HepG2 (cell line): ENCODE measurements around the gene WDFY1. TPM values are rescaled to one million over a fixed set of nuclear protein-coding genes. Genes with fewer than 3 reads are reported as not detected.

Experiments
- CAMTA2 ChIP-seq: sonication (generic); formaldehyde crosslinking; IDR thresholded peaks from 2 replicates; pipeline ENCODE4 v1.4.0; 2020; ENCODE audit warnings: mild to moderate bottlenecking, missing genetic modification reagents, borderline replicate concordance
- NFIB ChIP-seq: sonication (generic); formaldehyde crosslinking; IDR thresholded peaks from 2 replicates; pipeline ENCODE4 v1.9.0; 2021; ENCODE audit warnings: missing genetic modification reagents, mild to moderate bottlenecking, borderline replicate concordance
- PCBP1 ChIP-seq: fragments of 200-400 bp; formaldehyde crosslinking; IDR thresholded peaks from 2 replicates; pipeline ENCODE4 v1.6.1; 2017; ENCODE audit warnings: mild to moderate bottlenecking, low read depth, low read length, borderline replicate concordance
- SATB2 ChIP-seq: sonication (generic); formaldehyde crosslinking; IDR thresholded peaks from 2 replicates; pipeline ENCODE4 v1.5.0; 2020; ENCODE audit warnings: missing genetic modification reagents
- TBP ChIP-seq: sonication (generic); formaldehyde crosslinking; IDR thresholded peaks from 2 replicates; pipeline ENCODE4 v1.5.0; 2020; ENCODE audit warnings: missing genetic modification reagents
- TCF7L2 ChIP-seq: IDR thresholded peaks from 2 replicates; pipeline ENCODE4 v1.6.1; 2011; ENCODE audit warnings: mild to moderate bottlenecking, low read depth, low read length, moderate library complexity
- ZBTB8A ChIP-seq: sonication (generic); formaldehyde crosslinking; IDR thresholded peaks from 2 replicates; pipeline ENCODE4 v1.4.0; 2020; ENCODE audit warnings: mild to moderate bottlenecking, low read depth, missing genetic modification reagents, borderline replicate concordance
- ZFP1 ChIP-seq: IDR thresholded peaks from 2 replicates; pipeline ENCODE4 v1.6.1; 2016
- ZNF205 ChIP-seq: IDR thresholded peaks from 2 replicates; pipeline ENCODE4 v1.6.1; 2018; ENCODE audit warnings: missing biosample characterization, missing genetic modification reagents
- ZNF557 ChIP-seq: sonication (generic); formaldehyde crosslinking; IDR thresholded peaks from 2 replicates; pipeline ENCODE4 v1.4.0; 2020; ENCODE audit warnings: missing genetic modification reagents
- ZNF788 ChIP-seq: sonication (generic); formaldehyde crosslinking; IDR thresholded peaks from 2 replicates; pipeline ENCODE4 v1.5.0; 2020; ENCODE audit warnings: mild to moderate bottlenecking, missing genetic modification reagents, borderline replicate concordance
- polyA plus RNA-seq, 8 experiments: library from polyadenylated mRNA; depleted of rRNA in 3 of 8; stranded (reverse) in 7 of 8; unstranded in 1 of 8; fragments of >200 nt; fragmentation: Illumina TruSeq in 4 of 8; extraction: Trizol in 4 of 8; gene quantifications; 2 replicates each; pipeline versions ENCODE4 v1.2.1 to v1.2.3, GENCODE V29; 2011 to 2016; ENCODE audit warnings: low read depth in 4 of 8, missing spikeins in 1 of 8, mixed read lengths in 1 of 8; ENCODE audit not compliant: insufficient read depth in 1 of 8
- total RNA-seq, 5 experiments: library from RNA; depleted of rRNA; stranded (reverse); fragments of >200 nt; fragmentation: Illumina TruSeq; extraction: Trizol; gene quantifications; 2 replicates each; pipeline ENCODE4 v1.2.3, GENCODE V29; 2016; ENCODE audit warnings: low read depth in 1 of 5
- TF ChIP-seq, protein P1 (sequence below): sonication (generic); formaldehyde crosslinking; IDR thresholded peaks from 2 replicates; pipeline ENCODE4 v1.8.0; 2022; ENCODE audit warnings: mild to moderate bottlenecking, missing genetic modification reagents
- TF ChIP-seq, protein P2 (sequence below): IDR thresholded peaks from 2 replicates; pipeline ENCODE4 v1.6.1; 2012; ENCODE audit warnings: low read length, improper control_type of control experiment
- TF ChIP-seq, protein P3 (sequence below): sonication (generic); formaldehyde crosslinking; IDR thresholded peaks from 2 replicates; pipeline ENCODE4 v1.5.0; 2020; ENCODE audit warnings: missing genetic modification reagents
- TF ChIP-seq, protein P4 (sequence below): sonication (generic); formaldehyde crosslinking; IDR thresholded peaks from 2 replicates; pipeline ENCODE4 v1.9.0; 2021; ENCODE audit warnings: missing genetic modification reagents, borderline replicate concordance
- TF ChIP-seq, protein P5 (sequence below): sonication (generic); formaldehyde crosslinking; IDR thresholded peaks from 2 replicates; pipeline ENCODE4 v1.4.0; 2020; ENCODE audit warnings: missing genetic modification reagents, low read depth, mild to moderate bottlenecking, borderline replicate concordance

WDFY1 gene
- total and polyA plus RNA-seq, 2 of the 13 experiments (the other 11 are each of a cell fraction or from before 2014, with no cell fraction given): 77.0 to 78.4 TPM

GRCh38 chr2:223944703-223945531, at the start of gene WDFY1 (continued):
- TF ChIP-seq, protein P1, sequence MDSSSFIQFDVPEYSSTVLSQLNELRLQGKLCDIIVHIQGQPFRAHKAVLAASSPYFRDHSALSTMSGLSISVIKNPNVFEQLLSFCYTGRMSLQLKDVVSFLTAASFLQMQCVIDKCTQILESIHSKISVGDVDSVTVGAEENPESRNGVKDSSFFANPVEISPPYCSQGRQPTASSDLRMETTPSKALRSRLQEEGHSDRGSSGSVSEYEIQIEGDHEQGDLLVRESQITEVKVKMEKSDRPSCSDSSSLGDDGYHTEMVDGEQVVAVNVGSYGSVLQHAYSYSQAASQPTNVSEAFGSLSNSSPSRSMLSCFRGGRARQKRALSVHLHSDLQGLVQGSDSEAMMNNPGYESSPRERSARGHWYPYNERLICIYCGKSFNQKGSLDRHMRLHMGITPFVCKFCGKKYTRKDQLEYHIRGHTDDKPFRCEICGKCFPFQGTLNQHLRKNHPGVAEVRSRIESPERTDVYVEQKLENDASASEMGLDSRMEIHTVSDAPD (CRISPR knock-in tag): no peak; the same call in 1 of the 2 replicates
- TF ChIP-seq, protein P2, sequence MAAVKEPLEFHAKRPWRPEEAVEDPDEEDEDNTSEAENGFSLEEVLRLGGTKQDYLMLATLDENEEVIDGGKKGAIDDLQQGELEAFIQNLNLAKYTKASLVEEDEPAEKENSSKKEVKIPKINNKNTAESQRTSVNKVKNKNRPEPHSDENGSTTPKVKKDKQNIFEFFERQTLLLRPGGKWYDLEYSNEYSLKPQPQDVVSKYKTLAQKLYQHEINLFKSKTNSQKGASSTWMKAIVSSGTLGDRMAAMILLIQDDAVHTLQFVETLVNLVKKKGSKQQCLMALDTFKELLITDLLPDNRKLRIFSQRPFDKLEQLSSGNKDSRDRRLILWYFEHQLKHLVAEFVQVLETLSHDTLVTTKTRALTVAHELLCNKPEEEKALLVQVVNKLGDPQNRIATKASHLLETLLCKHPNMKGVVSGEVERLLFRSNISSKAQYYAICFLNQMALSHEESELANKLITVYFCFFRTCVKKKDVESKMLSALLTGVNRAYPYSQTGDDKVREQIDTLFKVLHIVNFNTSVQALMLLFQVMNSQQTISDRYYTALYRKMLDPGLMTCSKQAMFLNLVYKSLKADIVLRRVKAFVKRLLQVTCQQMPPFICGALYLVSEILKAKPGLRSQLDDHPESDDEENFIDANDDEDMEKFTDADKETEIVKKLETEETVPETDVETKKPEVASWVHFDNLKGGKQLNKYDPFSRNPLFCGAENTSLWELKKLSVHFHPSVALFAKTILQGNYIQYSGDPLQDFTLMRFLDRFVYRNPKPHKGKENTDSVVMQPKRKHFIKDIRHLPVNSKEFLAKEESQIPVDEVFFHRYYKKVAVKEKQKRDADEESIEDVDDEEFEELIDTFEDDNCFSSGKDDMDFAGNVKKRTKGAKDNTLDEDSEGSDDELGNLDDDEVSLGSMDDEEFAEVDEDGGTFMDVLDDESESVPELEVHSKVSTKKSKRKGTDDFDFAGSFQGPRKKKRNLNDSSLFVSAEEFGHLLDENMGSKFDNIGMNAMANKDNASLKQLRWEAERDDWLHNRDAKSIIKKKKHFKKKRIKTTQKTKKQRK: no peak
- TF ChIP-seq TCF7L2: no peak
- peak; percentile 50; the same call in 1 of the 2 replicates for TF ChIP-seq ZFP1 (CRISPR knock-in tag)
- TF ChIP-seq, protein P3, sequence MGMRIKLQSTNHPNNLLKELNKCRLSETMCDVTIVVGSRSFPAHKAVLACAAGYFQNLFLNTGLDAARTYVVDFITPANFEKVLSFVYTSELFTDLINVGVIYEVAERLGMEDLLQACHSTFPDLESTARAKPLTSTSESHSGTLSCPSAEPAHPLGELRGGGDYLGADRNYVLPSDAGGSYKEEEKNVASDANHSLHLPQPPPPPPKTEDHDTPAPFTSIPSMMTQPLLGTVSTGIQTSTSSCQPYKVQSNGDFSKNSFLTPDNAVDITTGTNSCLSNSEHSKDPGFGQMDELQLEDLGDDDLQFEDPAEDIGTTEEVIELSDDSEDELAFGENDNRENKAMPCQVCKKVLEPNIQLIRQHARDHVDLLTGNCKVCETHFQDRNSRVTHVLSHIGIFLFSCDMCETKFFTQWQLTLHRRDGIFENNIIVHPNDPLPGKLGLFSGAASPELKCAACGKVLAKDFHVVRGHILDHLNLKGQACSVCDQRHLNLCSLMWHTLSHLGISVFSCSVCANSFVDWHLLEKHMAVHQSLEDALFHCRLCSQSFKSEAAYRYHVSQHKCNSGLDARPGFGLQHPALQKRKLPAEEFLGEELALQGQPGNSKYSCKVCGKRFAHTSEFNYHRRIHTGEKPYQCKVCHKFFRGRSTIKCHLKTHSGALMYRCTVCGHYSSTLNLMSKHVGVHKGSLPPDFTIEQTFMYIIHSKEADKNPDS: peak; percentile 81; the same call in 1 of the 2 replicates
- no peak for TF ChIP-seq TBP (CRISPR knock-in tag)
- TF ChIP-seq ZNF205 (CRISPR knock-in tag): peak; percentile 79; the same call in 1 of the 2 replicates
- TF ChIP-seq, protein P4, sequence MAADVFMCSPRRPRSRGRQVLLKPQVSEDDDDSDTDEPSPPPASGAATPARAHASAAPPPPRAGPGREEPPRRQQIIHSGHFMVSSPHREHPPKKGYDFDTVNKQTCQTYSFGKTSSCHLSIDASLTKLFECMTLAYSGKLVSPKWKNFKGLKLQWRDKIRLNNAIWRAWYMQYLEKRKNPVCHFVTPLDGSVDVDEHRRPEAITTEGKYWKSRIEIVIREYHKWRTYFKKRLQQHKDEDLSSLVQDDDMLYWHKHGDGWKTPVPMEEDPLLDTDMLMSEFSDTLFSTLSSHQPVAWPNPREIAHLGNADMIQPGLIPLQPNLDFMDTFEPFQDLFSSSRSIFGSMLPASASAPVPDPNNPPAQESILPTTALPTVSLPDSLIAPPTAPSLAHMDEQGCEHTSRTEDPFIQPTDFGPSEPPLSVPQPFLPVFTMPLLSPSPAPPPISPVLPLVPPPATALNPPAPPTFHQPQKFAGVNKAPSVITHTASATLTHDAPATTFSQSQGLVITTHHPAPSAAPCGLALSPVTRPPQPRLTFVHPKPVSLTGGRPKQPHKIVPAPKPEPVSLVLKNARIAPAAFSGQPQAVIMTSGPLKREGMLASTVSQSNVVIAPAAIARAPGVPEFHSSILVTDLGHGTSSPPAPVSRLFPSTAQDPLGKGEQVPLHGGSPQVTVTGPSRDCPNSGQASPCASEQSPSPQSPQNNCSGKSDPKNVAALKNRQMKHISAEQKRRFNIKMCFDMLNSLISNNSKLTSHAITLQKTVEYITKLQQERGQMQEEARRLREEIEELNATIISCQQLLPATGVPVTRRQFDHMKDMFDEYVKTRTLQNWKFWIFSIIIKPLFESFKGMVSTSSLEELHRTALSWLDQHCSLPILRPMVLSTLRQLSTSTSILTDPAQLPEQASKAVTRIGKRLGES (CRISPR knock-in tag): 0 out of 2 replicates have a peak, but pooled peaks have one; percentile 71
- TF ChIP-seq ZNF557: 0 out of 2 replicates have a peak, but pooled peaks have one; percentile 35
- no peak for TF ChIP-seq ZBTB8A (CRISPR knock-in tag)
- 0 out of 2 replicates have a peak, but pooled peaks have one; percentile 18 for TF ChIP-seq PCBP1
- TF ChIP-seq NFIB (CRISPR knock-in tag): peak; percentile 89; the same call in 1 of the 2 replicates
- peak; percentile 99 for TF ChIP-seq ZNF788 (CRISPR knock-in tag)
- TF ChIP-seq, protein P5, sequence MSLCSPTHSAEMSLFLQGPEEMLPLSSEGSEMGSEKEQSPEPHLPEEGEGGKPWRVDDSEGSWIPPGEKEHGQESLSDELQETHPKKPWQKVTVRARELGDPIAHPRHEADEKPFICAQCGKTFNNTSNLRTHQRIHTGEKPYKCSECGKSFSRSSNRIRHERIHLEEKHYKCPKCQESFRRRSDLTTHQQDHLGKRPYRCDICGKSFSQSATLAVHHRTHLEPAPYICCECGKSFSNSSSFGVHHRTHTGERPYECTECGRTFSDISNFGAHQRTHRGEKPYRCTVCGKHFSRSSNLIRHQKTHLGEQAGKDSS: peak; percentile 90; the same call in 1 of the 2 replicates
- TF ChIP-seq SATB2 (CRISPR knock-in tag): peak; percentile 94; the same call in 1 of the 2 replicates
- peak; percentile 90 for TF ChIP-seq CAMTA2 (CRISPR knock-in tag)
